SK-N-SH treated with all-trans-retinoic acid at 6 μM for 48 hours (cell line): ENCODE results near the gene ZNF146.

ENCODE experiments used
- ARNTL ChIP-seq: fragments of 450-650 bp; formaldehyde crosslinking; IDR thresholded peaks from 2 replicates; pipeline ENCODE4 v1.5.0; 2020; ENCODE audit warnings: low read depth, mild to moderate bottlenecking, moderate library complexity, borderline replicate concordance
- BACH2 ChIP-seq: fragments of 250-450 bp; sonication (Bioruptor Pico); IDR thresholded peaks from 2 replicates; pipeline ENCODE4 v1.9.0; 2021; ENCODE audit warnings: mild to moderate bottlenecking, borderline replicate concordance
- ESRRG ChIP-seq: fragments of 250-450 bp; sonication (Bioruptor Pico); IDR thresholded peaks from 2 replicates; pipeline ENCODE4 v1.6.1; 2021; ENCODE audit warnings: mild to moderate bottlenecking
- GLIS3 ChIP-seq: fragments of 250-450 bp; sonication (Bioruptor Pico); IDR thresholded peaks from 2 replicates; pipeline ENCODE4 v1.5.0; 2020; ENCODE audit warnings: mild to moderate bottlenecking, moderate library complexity
- OSR1 ChIP-seq: fragments of 250-450 bp; sonication (Bioruptor Pico); IDR thresholded peaks from 2 replicates; pipeline ENCODE4 v1.8.0; 2022; ENCODE audit warnings: moderate library complexity, mild to moderate bottlenecking, inconsistent platforms
- PPARA ChIP-seq: fragments of 250-450 bp; sonication (Bioruptor Pico); IDR thresholded peaks from 2 replicates; pipeline ENCODE4 v1.5.0; 2020; ENCODE audit warnings: mild to moderate bottlenecking, borderline replicate concordance
- RARB ChIP-seq: fragments of 250-450 bp; sonication (Bioruptor Pico); IDR thresholded peaks from 2 replicates; pipeline ENCODE4 v1.8.0; 2021; ENCODE audit warnings: mild to moderate bottlenecking, moderate library complexity
- SNAI2 ChIP-seq: fragments of 250-450 bp; sonication (Bioruptor Pico); IDR thresholded peaks from 2 replicates; pipeline ENCODE4 v1.5.0; 2020; ENCODE audit warnings: mild to moderate bottlenecking, moderate library complexity
- TCF4 ChIP-seq: fragments of 250-450 bp; sonication (Bioruptor Pico); IDR thresholded peaks from 2 replicates; pipeline ENCODE4 v1.8.0; 2021; ENCODE audit warnings: mild to moderate bottlenecking, moderate library complexity, borderline replicate concordance
- ZFP30 ChIP-seq: fragments of 450-650 bp; formaldehyde crosslinking; IDR thresholded peaks from 2 replicates; pipeline ENCODE4 v1.5.0; 2022; ENCODE audit warnings: mild to moderate bottlenecking, moderate library complexity
- ZNF565 ChIP-seq: fragments of 450-650 bp; formaldehyde crosslinking; conservative IDR thresholded peaks from 2 replicates; pipeline ENCODE4 v1.5.0; 2020; ENCODE audit warnings: low read depth, mild to moderate bottlenecking, moderate library complexity
- ZNF8 ChIP-seq: fragments of 450-650 bp; formaldehyde crosslinking; IDR thresholded peaks from 2 replicates; pipeline ENCODE4 v1.5.0; 2020; ENCODE audit warnings: mild to moderate bottlenecking, moderate library complexity
- TF ChIP-seq, protein P1 (sequence below): fragments of 250-450 bp; sonication (Bioruptor Pico); IDR thresholded peaks from 2 replicates; pipeline ENCODE4 v1.8.0; 2020; ENCODE audit warnings: mild to moderate bottlenecking, moderate library complexity, borderline replicate concordance
- TF ChIP-seq, protein P2 (sequence below): fragments of 250-450 bp; sonication (Bioruptor Pico); IDR thresholded peaks from 2 replicates; pipeline ENCODE4 v1.5.1; 2020; ENCODE audit warnings: low read depth, mild to moderate bottlenecking, moderate library complexity

DNA sequence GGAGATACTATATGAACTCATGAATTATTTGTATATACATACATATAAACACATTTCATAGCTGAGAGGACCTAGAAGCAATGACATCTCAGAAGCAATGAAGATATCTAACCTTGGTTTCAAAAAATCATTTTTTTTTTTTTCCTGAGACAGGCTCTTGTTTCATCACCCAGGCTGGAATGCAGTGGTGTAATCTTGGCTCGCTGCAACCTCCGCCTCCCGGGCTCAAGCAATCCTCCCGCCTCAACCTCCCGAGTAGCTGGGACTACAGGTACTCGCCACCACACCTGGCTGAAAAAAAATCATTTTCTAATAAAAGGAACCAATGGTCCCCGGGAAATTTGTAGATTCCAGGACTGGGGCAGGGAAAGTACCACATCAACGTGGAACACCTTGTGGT is 4.4 kb upstream of the ZNF146 start:
- TF ChIP-seq ARNTL (CRISPR knock-in tag) (no peak), RARB (no peak), TCF4 (CRISPR knock-in tag) (no peak), BACH2 (no peak), ZFP30 (CRISPR knock-in tag) (no peak), ZNF8 (CRISPR knock-in tag) (no peak), ESRRG (CRISPR knock-in tag) (no peak), OSR1 (CRISPR knock-in tag) (no peak), ZNF565 (CRISPR knock-in tag) (no peak), PPARA (CRISPR knock-in tag) (no peak), GLIS3 (CRISPR knock-in tag) (no peak), SNAI2 (CRISPR knock-in tag) (no peak)
- TF ChIP-seq, protein P1, sequence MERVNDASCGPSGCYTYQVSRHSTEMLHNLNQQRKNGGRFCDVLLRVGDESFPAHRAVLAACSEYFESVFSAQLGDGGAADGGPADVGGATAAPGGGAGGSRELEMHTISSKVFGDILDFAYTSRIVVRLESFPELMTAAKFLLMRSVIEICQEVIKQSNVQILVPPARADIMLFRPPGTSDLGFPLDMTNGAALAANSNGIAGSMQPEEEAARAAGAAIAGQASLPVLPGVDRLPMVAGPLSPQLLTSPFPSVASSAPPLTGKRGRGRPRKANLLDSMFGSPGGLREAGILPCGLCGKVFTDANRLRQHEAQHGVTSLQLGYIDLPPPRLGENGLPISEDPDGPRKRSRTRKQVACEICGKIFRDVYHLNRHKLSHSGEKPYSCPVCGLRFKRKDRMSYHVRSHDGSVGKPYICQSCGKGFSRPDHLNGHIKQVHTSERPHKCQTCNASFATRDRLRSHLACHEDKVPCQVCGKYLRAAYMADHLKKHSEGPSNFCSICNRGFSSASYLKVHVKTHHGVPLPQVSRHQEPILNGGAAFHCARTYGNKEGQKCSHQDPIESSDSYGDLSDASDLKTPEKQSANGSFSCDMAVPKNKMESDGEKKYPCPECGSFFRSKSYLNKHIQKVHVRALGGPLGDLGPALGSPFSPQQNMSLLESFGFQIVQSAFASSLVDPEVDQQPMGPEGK (CRISPR knock-in tag) = no peak
- TF ChIP-seq, protein P2, sequence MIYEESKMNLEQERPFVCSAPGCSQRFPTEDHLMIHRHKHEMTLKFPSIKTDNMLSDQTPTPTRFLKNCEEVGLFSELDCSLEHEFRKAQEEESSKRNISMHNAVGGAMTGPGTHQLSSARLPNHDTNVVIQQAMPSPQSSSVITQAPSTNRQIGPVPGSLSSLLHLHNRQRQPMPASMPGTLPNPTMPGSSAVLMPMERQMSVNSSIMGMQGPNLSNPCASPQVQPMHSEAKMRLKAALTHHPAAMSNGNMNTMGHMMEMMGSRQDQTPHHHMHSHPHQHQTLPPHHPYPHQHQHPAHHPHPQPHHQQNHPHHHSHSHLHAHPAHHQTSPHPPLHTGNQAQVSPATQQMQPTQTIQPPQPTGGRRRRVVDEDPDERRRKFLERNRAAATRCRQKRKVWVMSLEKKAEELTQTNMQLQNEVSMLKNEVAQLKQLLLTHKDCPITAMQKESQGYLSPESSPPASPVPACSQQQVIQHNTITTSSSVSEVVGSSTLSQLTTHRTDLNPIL (CRISPR knock-in tag) = no peak
